ENCODE measurements around the gene COL8A2.

Gene COL8A2

DNA sequence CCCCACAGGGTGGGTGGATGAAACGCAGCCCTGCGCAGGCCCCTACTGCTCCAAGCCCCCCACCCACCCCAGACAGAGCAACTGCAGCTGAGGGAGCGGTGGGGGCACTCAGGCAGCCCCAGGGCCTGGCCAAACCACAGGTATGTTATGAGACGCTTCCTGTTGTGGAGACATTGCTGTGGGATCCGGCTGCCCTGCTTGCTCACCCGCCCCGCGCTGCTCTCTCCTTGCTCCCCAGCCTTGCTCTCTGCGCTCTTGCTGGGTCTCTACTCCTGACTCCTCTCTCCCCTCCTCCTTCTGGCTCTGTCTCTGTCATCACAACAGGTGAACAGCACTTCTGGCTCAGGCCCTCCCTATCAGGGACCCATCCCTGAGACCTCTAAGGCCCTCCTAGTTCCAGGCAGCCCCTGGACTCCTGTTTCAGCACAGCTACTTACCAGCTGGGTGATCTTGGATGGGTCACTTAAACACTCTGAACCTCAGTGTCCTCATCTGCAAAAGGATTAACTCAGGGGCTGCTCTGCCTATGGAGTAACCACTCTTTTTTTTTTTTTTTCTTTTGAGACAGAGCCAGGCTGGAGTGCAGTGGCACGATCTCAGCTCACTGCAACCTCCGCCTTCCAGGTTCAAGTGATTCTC is 15.9 kb downstream of the COL8A2 start:
- no peak for DNase-seq

DNA sequence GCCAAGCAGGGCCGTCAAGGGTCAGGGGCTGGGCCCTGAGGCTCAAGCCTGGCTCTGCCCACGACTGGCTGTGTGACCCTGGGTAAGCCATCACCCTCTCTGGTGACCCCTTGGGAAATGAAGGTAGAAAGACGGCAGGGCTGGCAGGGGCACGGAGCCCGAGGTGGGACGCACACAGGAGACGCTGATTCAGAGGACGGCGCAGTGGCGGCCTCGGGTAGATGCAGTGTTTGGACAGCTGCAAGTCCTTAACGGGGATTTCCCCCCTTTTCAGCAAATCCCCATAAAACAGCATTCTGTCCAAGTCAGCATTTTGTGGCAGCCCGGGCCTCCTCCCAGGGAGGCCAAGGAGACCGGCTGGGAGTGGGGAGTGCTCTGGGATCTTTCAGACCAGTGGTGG is 16.7 kb downstream of the COL8A2 start:
- no peak for DNase-seq

DNA sequence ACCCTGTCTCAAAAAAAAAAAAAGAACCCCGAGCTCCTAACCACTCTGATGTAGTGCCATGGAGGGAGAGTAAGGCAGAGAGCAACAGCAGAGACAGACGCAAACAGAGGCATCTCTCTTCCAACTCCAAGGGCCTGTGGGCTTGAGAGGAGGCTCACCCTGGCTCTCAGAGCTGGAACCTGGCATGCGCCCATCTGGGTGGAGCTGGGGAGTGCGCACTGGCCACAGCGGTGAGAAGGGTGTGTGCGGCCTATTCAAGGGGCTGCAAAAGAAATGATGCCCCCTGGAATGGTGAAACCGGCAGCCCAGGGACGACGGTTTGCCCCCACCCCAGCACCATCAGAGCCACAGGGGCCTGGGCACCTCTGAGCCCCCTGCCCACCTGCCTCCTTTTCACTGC is 17.6 kb downstream of the COL8A2 start:
- no peak for DNase-seq

DNA sequence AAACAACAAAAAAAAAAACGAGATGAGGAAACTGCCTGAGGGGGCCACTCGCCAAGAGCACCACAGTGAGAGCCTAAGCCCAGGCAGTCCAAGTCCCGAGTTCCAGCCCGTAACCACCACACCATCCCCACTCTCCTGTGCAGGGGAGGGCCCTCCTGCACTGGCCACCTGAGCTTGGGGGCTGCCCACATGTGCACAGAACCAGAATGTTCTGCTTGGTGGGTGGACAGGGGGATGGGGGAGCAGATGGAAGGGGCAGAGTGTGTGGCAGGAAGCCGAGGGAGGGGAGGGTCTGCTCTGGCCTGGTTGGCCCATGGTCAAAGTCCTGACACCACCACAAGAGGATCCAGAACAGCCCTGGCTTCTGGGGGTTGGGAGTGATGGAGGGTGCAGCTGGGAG is 18.8 kb downstream of the COL8A2 start:
- DNase-seq = no peak

DNA sequence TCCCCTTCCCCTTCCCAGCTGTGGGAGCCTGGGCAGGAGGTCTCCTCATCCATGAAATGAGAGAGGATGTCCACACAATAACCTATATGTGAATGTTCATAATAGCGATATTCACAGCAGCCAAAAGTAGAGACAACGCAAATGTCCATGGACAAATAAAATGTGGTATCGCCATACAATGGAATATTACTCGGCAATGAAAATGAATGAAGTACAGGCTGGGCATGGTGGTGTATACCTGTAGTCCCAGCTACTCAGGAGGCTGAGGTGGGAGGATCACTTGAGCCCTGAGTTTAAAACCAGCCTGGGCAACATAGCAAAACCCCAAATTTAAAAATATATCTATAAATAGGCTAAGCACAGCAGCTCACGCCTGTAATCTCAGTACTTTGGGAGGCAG is 23.5 kb downstream of the COL8A2 start:
- DNase-seq = no peak

DNA sequence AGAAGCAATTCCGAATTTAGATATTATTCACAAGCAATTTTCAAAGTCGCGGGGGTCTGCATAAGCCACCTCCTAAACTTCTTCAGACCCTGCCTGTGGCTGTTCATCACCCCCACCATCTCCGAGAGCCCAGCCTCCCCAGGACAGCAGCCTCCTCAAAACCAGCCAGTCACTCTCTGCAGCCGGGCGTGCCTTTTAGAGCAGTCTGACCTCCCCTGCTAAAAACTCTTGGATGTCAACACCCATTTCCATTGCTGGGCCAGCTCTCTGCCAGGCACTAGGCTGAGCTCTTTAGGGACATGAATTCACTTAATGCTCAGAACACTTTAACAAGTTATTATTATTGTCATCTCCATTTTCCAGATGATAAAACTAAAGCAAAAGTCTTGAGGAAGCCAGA is 24.6 kb downstream of the COL8A2 start:
- no peak for DNase-seq

DNA sequence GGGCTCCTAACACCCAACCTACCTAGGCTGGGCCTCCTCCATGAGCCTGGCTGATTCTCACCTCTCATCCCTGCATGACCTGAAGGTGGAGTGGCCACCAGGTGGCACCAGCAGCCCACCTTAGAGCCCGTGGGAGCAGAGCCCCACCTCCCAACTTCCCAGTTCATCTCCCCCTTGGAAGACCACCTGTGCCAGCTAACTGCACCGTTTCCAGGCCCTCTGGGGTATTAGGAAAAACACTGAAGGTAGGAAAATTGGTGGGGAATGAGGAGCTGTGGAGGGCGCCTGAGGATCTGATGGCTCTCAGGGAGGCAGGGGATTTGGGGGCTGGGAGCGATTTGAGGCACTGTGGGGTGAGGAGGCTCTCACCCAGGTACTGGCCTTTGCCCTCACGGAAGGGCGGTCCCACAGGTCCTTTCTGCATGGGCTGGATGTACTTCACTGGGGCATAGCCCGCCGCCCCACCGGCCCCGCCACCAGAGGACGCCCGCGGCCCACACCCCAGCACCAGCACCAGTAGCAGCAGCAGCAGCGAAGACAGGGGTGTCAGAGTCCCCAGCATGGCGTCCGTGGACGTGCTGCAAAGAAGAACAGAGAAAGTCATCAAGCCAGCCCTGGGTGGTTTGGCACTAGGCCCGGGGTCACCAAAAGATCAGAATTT is 25.2 kb downstream of the COL8A2 start:
- DNase-seq = peak; percentile 75

DNA sequence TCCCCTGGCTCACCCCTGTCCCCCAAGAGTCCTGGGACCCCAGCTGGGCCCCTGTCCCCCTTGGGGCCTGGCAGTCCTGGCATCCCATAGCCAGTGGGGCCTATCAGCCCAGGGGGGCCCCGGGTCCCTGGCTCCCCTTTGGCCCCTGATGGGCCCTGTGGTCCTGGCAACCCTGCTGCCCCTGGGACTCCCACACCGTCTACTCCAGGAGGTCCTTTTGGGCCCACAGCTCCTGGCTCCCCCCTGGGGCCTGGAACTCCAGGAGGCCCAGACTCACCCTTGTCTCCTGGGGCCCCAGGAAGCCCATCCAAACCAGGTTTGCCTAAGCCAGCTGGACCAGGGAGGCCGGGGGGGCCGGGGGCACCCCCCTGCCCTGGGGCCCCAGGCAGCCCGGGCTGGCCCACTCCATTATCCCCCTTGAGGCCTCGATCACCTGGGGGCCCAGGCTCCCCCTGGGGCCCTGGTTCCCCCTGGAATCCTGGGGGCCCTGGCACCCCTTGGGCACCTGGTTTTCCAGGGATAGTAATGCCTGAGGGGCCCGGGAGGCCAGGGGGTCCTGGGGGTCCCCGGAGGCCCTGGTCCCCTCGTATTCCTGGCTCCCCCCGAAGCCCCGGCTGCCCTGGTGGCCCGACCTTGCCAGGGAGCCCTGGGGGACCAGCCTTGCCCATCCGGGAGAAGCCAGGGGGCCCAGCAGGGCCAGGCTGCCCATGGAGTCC is 26.2 kb downstream of the COL8A2 start:
- peak; percentile 0 for DNase-seq

DNA sequence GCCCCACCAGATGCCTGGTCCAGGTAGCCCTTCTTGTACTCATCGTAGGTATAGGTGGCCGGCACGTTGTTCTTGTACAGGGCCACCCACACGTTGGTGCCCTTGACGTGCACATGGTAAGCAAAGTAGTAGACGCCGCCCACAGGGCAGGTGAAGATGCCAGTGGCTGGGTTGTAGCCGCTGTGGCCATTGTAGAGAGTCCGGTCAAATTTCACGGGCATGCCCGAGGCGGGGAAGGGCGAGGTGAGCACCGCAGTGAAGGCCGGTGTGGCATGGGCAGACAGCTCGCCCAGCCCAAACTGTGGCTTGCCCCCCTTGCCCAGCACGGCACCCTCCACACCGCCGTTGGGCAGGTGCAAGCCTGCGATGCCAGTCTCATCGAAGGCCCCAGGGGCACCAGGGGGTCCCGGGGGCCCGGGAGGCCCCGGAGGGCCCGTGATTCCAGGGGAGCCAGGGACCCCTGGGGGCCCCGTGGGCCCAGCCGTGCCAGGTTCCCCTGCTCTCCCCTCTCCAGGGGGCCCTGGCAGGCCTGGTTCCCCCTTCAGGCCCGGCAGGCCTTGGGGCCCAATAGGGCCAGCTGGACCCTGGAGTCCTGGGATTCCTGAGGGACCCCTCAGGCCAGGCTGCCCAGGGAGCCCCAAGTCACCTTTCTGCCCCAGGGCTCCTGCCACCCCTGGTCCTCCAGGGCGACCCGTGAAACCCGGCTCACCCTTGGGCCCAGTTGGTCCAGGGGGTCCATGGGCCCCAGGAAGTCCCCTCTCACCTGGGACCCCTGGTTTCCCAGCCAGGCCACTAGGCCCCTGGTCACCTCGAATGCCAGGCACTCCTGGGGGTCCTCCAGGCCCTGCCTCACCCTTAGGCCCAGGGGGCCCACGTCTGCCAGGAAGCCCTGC is 27.1 kb downstream of the COL8A2 start:
- DNase-seq = no peak

DNA sequence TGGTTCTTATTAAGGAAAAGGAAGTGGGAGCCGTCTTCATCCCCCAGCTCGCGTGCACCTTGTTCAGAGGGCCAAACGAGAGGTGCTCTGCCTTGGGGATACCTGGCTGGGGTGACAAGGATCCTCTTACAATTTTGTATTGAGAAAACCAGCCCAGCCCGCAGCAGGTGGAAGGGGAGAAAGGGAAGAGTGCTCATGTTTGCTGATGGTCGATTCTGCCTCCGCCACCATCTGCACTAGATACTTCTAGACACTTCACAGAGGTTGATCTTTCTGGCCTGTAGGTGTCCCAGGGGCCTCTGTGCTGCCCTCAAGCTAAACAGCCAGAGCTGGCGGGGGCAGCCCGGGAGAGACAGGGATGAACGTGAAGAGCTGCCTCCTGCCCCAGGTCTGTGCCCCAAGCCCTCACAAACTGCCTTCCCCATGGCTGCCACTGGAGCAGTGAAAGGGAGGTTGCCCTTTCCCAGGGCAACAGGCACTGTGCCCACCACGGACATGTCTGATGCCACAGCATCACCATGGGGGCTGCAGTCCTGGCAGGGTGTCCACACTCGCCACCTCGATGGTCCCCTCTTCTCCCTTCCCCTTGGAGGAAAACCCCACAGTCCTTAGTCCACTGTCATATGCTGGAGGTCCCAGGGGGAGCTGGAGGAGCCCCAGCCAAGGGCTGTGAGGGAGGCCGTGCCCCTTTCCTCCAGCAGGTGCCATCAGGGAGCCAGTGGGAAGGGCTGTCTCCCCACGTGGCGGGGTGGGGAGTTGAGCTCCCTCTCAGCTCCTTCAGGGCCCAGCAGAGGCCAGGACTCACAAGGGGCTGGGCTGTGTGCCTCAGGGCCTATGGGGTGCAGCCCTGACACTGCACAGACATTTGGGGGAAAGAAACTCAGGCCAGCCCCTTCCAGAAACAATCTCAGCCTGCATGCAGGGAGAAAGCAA is 28.3 kb downstream of the COL8A2 start:
- DNase-seq = no peak

DNA sequence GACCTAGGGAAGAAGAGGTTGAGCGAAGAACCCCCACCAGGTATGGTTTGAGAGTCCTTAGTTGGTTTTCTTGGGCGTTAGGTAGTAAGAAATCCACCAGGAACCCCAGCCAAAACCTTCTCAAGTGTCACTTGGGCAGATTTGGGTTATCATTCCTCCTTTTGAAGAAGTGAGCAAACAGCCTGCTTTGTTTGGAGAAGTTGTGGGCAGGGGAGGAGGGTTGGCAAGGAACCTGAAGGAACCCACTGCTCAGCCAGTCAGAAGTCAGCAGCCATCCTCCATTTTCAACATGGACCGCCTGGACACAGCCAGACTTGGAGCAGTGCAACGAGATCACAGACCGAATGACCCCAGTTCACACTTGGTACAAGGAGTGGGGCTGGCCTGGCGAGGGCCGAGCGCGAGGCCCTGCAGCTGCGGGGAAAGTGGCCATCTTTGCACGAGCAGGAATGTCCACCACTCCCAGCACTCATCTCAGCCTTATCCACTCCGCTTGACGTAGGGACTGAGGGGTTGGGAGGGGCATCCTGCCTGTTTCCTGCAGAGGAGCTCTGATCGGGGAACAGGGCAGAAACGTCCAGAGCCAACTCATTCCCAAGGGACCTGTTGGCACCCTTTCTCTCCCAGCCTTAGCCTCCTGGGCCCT is 29.1 kb downstream of the COL8A2 start:
- DNase-seq = no peak

DNA sequence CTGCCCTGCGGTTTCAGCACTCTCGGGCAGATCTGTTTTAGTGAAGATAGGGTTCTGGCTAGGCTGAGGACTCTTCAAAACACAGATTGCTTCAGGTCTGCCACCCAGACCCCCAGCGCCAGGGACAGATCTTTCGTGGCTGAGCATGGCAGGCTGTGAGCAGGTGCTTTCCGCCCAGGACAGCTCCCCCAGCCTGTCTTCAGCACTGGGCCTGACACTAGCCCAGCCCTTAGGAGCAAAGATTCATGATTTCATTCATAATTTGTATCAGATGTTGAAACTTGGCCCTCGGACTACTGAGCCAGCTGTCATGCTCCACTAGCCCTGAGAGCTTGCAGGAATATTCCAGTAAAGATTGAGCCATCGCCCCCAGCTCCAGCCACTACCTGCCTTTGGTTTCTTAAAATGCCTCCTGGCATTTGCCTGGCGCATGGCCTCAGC is 30.4 kb downstream of the COL8A2 start:
- DNase-seq = no peak

DNA sequence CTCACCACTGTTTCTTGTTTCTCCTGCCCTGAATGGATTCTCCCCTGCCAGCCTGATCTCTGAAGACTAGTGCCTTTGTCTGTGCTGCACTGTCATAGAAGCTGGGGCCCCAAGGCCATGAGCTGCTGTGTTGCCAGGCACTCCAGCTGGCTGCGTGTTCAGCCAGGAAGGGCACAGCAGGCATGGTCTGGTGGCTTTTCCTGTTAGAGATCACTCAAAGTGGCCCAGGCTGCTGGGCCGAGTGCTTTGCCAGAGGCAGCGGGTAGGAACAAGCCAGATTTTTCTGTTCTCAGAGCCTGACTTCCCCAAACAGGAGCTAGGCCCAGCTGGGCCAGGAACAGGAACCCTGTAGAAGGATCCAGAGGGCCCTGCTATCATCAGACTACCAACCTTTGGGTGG is 31.1 kb downstream of the COL8A2 start:
- no peak for DNase-seq

DNA sequence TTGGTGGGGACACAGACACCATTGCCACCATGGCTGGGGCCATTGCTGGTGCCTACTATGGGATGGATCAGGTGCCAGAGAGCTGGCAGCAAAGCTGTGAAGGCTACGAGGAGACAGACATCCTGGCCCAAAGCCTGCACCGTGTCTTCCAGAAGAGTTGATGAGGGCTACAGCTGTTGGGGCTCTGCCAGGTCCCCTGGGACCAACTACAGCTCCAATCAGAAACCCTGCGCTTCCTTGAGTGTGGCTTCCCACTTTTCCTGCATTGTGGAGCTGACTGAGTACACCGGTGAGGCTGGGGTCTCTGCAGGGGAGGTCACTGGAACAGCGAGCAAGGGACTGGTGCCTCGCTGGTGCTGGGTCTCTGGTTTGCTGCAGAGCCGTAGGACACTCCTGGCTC is 31.8 kb downstream of the COL8A2 start:
- no peak for DNase-seq

DNA sequence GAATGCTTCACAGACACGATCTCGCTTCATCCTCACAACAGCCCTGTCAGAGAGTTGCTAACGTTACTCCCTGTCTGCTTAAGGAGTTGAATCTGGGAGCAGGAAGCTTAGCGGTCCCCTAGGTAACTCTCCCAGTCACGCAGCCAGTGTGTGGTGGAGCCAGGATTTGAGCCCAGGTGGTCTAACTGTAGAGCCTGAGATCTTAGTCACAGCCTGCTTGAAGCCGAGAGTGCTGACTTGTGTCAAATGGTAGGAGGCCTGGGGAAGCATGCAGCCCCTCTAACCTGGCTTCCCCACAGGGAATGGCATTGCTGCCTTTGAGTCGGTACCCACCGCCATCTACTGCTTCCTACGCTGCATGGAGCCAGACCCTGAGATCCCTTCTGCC is 32.2 kb downstream of the COL8A2 start:
- no peak for DNase-seq

DNA sequence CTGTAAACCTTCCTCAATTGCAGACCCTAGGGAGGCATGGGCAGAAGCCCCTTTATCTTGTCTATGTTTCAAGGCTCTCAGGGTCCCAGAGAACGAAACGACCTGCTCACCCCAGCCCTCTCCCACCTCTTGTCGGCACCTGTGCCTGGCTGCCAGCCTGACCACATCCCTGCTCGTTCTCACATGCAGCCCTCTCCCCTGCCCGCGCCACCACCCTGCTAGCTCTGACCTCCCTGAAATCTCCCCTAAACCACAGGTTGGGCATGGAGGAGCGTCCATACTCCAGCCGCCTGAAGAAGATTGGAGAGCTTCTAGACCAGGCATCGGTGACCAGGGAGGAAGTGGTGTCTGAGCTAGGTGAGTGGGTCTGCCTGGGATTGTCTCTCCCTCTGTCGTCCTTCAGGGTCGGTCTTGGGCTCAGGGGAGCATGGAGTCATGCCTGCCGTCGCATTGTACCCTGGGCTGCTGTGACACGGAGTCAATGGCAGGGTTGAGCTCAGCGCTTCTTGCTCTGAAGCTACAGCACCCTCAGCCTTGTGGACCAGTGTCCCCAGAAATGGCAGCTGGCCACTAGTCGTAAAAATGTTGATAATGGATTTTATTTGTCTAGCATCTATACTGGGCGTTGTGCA is 32.7 kb downstream of the COL8A2 start:
- no peak for DNase-seq

DNA sequence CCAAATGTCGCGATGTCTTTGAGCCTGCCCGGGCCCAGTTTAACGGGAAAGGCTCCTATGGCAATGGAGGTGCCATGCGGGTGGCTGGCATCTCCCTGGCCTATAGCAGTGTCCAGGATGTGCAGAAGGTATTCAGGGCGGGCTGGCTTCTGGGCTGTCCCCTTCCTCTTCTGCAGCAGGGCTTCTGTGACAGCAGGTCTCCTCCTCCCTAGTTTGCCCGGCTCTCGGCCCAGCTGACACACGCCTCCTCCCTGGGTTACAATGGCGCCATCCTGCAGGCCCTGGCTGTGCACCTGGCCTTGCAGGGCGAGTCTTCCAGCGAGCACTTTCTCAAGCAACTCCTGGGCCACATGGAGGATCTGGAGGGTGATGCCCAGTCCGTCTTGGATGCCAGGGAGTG is 33.3 kb downstream of the COL8A2 start:
- no peak for DNase-seq

DNA sequence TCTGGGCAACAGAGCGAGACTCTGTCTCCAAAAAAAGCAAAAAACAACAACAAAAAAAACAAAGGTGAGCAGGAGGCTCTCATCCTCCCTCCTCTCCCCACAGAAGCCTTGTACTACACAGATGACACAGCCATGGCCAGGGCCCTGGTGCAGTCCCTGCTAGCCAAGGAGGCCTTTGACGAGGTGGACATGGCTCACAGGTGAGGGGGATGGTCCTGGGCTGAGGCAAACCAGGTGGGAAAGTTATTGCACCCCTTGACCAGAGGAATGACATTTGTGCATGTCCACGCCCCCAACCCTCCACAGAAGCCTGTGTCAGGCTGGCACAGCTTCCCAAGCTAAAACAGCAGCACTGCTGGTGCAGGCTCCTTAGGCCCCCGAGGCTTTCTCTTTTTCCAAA is 33.9 kb downstream of the COL8A2 start:
- no peak for DNase-seq

DNA sequence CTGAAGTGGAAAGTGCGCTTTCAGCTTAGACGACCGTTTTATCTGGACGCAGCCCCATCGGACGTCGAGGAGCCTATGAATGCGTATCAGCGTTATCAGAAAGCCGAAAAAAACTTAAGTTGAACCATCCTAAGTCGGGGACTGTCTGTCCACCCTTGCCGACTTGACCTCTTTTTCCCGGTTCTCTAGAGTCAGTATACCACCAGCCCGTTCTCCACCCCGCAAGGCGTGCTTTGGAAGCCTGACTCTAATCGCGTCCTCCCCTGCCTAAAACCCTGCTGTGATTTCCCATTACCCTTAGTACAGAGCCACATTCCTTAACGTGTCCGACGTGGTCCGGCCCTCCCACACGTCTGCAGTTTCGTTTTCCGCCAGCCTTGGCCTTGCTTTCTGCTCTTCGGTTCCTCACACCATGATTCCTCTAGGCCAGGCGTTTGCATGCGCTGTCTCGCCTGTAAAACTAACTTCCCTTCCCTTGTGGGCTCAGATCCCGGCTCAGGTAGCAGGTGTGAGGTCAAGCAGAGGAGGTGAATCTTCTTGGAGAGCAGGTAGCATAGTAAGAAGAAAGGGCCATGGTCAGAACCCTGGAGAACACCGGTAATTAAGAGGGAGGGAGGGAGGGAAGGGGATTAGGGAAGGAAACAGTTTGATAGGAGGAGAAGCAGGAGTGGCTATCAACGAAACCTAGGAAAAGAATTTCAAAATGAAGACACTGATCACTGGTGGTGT is 35.5 kb downstream of the COL8A2 start:
- no peak for DNase-seq
